Suprapubic skin (tissue), 4 donors: ENCODE data around the gene AP2B1. TPM values are rescaled to one million over a fixed set of nuclear protein-coding genes. Genes with fewer than 3 reads are reported as not detected.

Source experiments
- DNase-seq, 2 donors: peaks; one replicate each; pipeline ENCODE4 v3.0.0-alpha.2; 2019; ENCODE audit warnings: low spot score in 2 of 2
- H3K27ac ChIP-seq: fragments of 200-600 bp; sonication (generic); one replicate; pipeline ENCODE4 v1.5.1; 2019
- H3K27me3 ChIP-seq: fragments of 200-600 bp; sonication (generic); one replicate; pipeline ENCODE4 v1.5.1; 2019
- H3K36me3 ChIP-seq: fragments of 200-600 bp; sonication (generic); one replicate; pipeline ENCODE4 v1.5.1; 2019
- H3K4me1 ChIP-seq: fragments of 200-600 bp; sonication (generic); one replicate; pipeline ENCODE4 v1.5.1; 2019
- H3K4me3 ChIP-seq: fragments of 200-600 bp; sonication (generic); one replicate; pipeline ENCODE4 v1.5.1; 2019; ENCODE audit warnings: mild to moderate bottlenecking
- H3K9me3 ChIP-seq: fragments of 200-600 bp; sonication (generic); one replicate; pipeline ENCODE4 v1.5.1; 2019
- CTCF ChIP-seq, 2 donors: fragments of 200-600 bp in 1 of 2; fragments of 450-650 bp in 1 of 2; sonication (generic) in 1 of 2; IDR thresholded peaks; one replicate each; pipeline ENCODE4 v1.5.1; 2016 to 2019; ENCODE audit warnings: antibody characterized with exemption in 2 of 2, mild to moderate bottlenecking in 1 of 2, moderate library complexity in 1 of 2
- EP300 ChIP-seq: sonication (generic); formaldehyde crosslinking; IDR thresholded peaks from one replicate; pipeline ENCODE4 v1.6.1; 2017; ENCODE audit warnings: antibody characterized with exemption
- POLR2A ChIP-seq, 2 donors: fragments of 450-650 bp; IDR thresholded peaks; one replicate each; pipeline ENCODE4 v1.6.1; 2017; ENCODE audit warnings: antibody characterized with exemption in 2 of 2, mild to moderate bottlenecking in 2 of 2, moderate library complexity in 2 of 2
- POLR2AphosphoS5 ChIP-seq, 3 donors: sonication (generic); formaldehyde crosslinking; IDR thresholded peaks; one replicate each; pipeline ENCODE4 v1.6.1; 2017; ENCODE audit warnings: antibody characterized with exemption in 3 of 3
- WGBS: methylation state at CpG from one replicate; pipeline ENCODE4 v1.1.5; 2018; 5-methylcytosine and 5-hydroxymethylcytosine counted together
- total RNA-seq, 4 donors: library from RNA; depleted of rRNA; stranded (reverse); fragments of >200 nt; gene quantifications; one replicate each; pipeline ENCODE4 v1.1.0, GENCODE V29; 2016

The AP2B1 gene
- 10 to 100 TPM; 41.3 to 50.0 (median 45.3) TPM for total RNA-seq

- no peaks in the 10 kb centered on the region for H3K9me3 ChIP-seq
- H3K27ac ChIP-seq = peak within 1 kb of the TSS; percentile 80
- peak within 1 kb of the TSS; percentile 74 for H3K4me3 ChIP-seq
- TF ChIP-seq POLR2AphosphoS5 (IDR thresholded peaks at IDR 0.05) = peak; percentile 40 to 97 (median 94)
- peak in 1 of 2 donors; percentile 85 for TF ChIP-seq POLR2A (IDR thresholded peaks at IDR 0.05)
- no peak for TF ChIP-seq EP300
- H3K27me3 ChIP-seq = no peaks in the 10 kb centered on the region
- WGBS = under 1% methylated on average over 45 of the region's 50 CpGs
- peak; percentile 97 to 98 for DNase-seq
- H3K36me3 ChIP-seq = no peaks in the 10 kb centered on the region
- peaks cover 29% of the 10 kb centered on the region for H3K4me1 ChIP-seq
Observed at GRCh38 chr17:35587074-35587961, at the start of gene AP2B1. TSS of gene AP2B1 (plus strand) at chr17:35587322. CDS start at chr17:35594031, 6,709 bp downstream.

GRCh38 chr17:35537601-35538141 lies 49.5 kb upstream of the AP2B1 start, which contains the start of gene SLFN12L:
TSS of gene SLFN12L (minus strand) at chr17:35537678. CDS start at chr17:35522364, 15,314 bp downstream.
- H3K36me3 ChIP-seq = no peaks in the 10 kb centered on the region
- peak within 1 kb of the TSS; percentile 16 for H3K4me3 ChIP-seq
- TF ChIP-seq POLR2AphosphoS5 (IDR thresholded peaks at IDR 0.05) = no peak
- TF ChIP-seq POLR2A (IDR thresholded peaks at IDR 0.05) = no peak
- TF ChIP-seq CTCF (IDR thresholded peaks at IDR 0.05) = no peak
- TF ChIP-seq EP300 = no peak
- DNase-seq = no peak
- H3K27me3 ChIP-seq = no peaks in the 10 kb centered on the region
- H3K27ac ChIP-seq = peak within 1 kb of the TSS; percentile 35
- whole genome bisulfite sequencing = 62% methylated on average over 2 of the region's 2 CpGs
- H3K9me3 ChIP-seq = no peaks in the 10 kb centered on the region
- H3K4me1 ChIP-seq = peaks cover 14% of the 10 kb centered on the region

- Histone ChIP-seq H3K4me3 (peak overlapping the region; percentile 10), H3K27ac (no peak overlapping the region), H3K27me3 (no peaks in the 10 kb centered on the region), H3K4me1 (peaks cover 14% of the 10 kb centered on the region), H3K9me3 (no peaks in the 10 kb centered on the region), H3K36me3 (no peaks in the 10 kb centered on the region)
- TF ChIP-seq EP300 = no peak
- TF ChIP-seq POLR2AphosphoS5 (IDR thresholded peaks at IDR 0.05) = no peak
- TF ChIP-seq CTCF (IDR thresholded peaks at IDR 0.05) = no peak
- no peak for TF ChIP-seq POLR2A (IDR thresholded peaks at IDR 0.05)
- 38% methylated on average over 5 of the region's 5 CpGs for WGBS
- DNase-seq = no peak
Observed at GRCh38 chr17:35539659-35540026, 47.5 kb upstream of the AP2B1 start.

GRCh38 chr17:35540589-35541404 lies 46.3 kb upstream of the AP2B1 start:
- 43% methylated on average over 8 of the region's 8 CpGs for WGBS
- peak overlapping the region; percentile 28 for H3K4me3 ChIP-seq
- H3K36me3 ChIP-seq = no peaks in the 10 kb centered on the region
- no peaks in the 10 kb centered on the region for H3K27me3 ChIP-seq
- peak overlapping the region; percentile 31 for H3K27ac ChIP-seq
- H3K9me3 ChIP-seq = no peaks in the 10 kb centered on the region
- no peak for TF ChIP-seq POLR2A (IDR thresholded peaks at IDR 0.05)
- TF ChIP-seq POLR2AphosphoS5 (IDR thresholded peaks at IDR 0.05) = no peak
- TF ChIP-seq CTCF (IDR thresholded peaks at IDR 0.05) = no peak
- no peak for TF ChIP-seq EP300
- no peak for DNase-seq
- H3K4me1 ChIP-seq = peaks cover 14% of the 10 kb centered on the region

GRCh38 chr17:35541434-35541833 lies 45.7 kb upstream of the AP2B1 start:
- Histone ChIP-seq H3K27me3 (no peaks in the 10 kb centered on the region), H3K9me3 (no peaks in the 10 kb centered on the region), H3K4me3 (peak overlapping the region; percentile 28), H3K36me3 (no peaks in the 10 kb centered on the region), H3K27ac (peak overlapping the region; percentile 31), H3K4me1 (peaks cover 14% of the 10 kb centered on the region)
- WGBS = 62% methylated on average over 1 of the region's 1 CpG
- TF ChIP-seq POLR2AphosphoS5 (IDR thresholded peaks at IDR 0.05) (no peak), EP300 (no peak), CTCF (IDR thresholded peaks at IDR 0.05) (no peak), POLR2A (IDR thresholded peaks at IDR 0.05) (no peak)
- DNase-seq = no peak
